HEK293 (cell line): ENCODE results near the gene IGFL1.

ENCODE experiments used
- CTCF ChIA-PET: fragments of 350-600 bp; formaldehyde crosslinking; extraction: SDS; loops from one replicate; lab custom pipeline; 2021; ENCODE audit warnings: antibody characterized with exemption; lab: Yijun Ruan, JAX
- POLR2A ChIA-PET: fragments of 300-600 bp; formaldehyde crosslinking; extraction: SDS; loops from one replicate; lab custom pipeline; 2020; ENCODE audit warnings: antibody characterized with exemption, inconsistent platforms; lab: Yijun Ruan, JAX
- H3K27ac ChIP-seq: fragments of 200-500 bp; sonication (Bioruptor generic); 2 replicates; pipeline ENCODE4 v1.5.1; 2014; ENCODE audit warnings: low read depth, low read length, control low read depth, inconsistent platforms; ENCODE audit errors: extremely low read depth
- H3K36me3 ChIP-seq, 2 experiments: fragments of 200-500 bp in 1 of 2; sonication (Bioruptor generic) in 1 of 2; 1 replicate in 1 of 2; 2 replicates in 1 of 2; pipeline ENCODE4 v1.5.1; 2014 to 2017; ENCODE audit warnings: inconsistent platforms in 2 of 2, low read length in 2 of 2; ENCODE audit not compliant: control insufficient read depth in 2 of 2, insufficient read depth in 1 of 2
- H3K4me1 ChIP-seq: fragments of 200-500 bp; sonication (Bioruptor generic); 2 replicates; pipeline ENCODE4 v1.5.1; 2014; ENCODE audit warnings: mild to moderate bottlenecking, low read length, inconsistent platforms; ENCODE audit not compliant: control insufficient read depth, insufficient read depth
- H3K4me3 ChIP-seq: 2 replicates; pipeline ENCODE4 v1.5.1; 2011; ENCODE audit warnings: low read depth, mild to moderate bottlenecking, control low read depth, low read length, moderate library complexity
- H3K9me3 ChIP-seq: fragments of 200-500 bp; sonication (Bioruptor generic); 2 replicates; pipeline ENCODE4 v1.5.1; 2014; ENCODE audit warnings: low read depth, low read length, inconsistent platforms; ENCODE audit not compliant: control insufficient read depth, insufficient read depth
- INSM2 ChIP-seq: fragments of 450-650 bp; formaldehyde crosslinking; IDR thresholded peaks from 2 replicates; pipeline ENCODE4 v1.5.1; 2016; ENCODE audit warnings: missing biosample characterization, missing genetic modification characterization
- OVOL3 ChIP-seq: fragments of 450-650 bp; formaldehyde crosslinking; IDR thresholded peaks from 2 replicates; pipeline ENCODE4 v1.5.1; 2016; ENCODE audit warnings: missing biosample characterization, missing genetic modification characterization
- PRDM6 ChIP-seq: fragments of 450-650 bp; formaldehyde crosslinking; IDR thresholded peaks from 2 replicates; pipeline ENCODE4 v1.5.1; 2017; ENCODE audit warnings: missing biosample characterization, missing genetic modification characterization
- ZNF157 ChIP-seq: fragments of 450-650 bp; formaldehyde crosslinking; IDR thresholded peaks from 2 replicates; pipeline ENCODE4 v1.5.1; 2016; ENCODE audit warnings: missing biosample characterization, missing genetic modification characterization
- ZNF175 ChIP-seq: fragments of 450-650 bp; formaldehyde crosslinking; IDR thresholded peaks from 2 replicates; pipeline ENCODE4 v1.5.1; 2016; ENCODE audit warnings: missing biosample characterization, missing genetic modification characterization
- ZNF19 ChIP-seq: fragments of 450-650 bp; formaldehyde crosslinking; IDR thresholded peaks from 2 replicates; pipeline ENCODE4; 2016; ENCODE audit warnings: missing biosample characterization, missing genetic modification characterization, low read depth
- ZNF202 ChIP-seq: fragments of 450-650 bp; formaldehyde crosslinking; IDR thresholded peaks from 2 replicates; pipeline ENCODE4 v1.5.1; 2016; ENCODE audit warnings: missing biosample characterization, missing genetic modification characterization, borderline replicate concordance
- ZNF214 ChIP-seq: fragments of 450-650 bp; formaldehyde crosslinking; IDR thresholded peaks from 2 replicates; pipeline ENCODE4 v1.5.1; 2017; ENCODE audit warnings: missing biosample characterization, mild to moderate bottlenecking, missing genetic modification characterization, borderline replicate concordance
- ZNF280C ChIP-seq: fragments of 450-650 bp; formaldehyde crosslinking; IDR thresholded peaks from 2 replicates; pipeline ENCODE4 v1.5.1; 2016; ENCODE audit warnings: missing biosample characterization, missing genetic modification characterization
- ZNF362 ChIP-seq: fragments of 450-650 bp; formaldehyde crosslinking; IDR thresholded peaks from 2 replicates; pipeline ENCODE4 v1.5.1; 2016; ENCODE audit warnings: missing biosample characterization, missing genetic modification characterization
- ZNF394 ChIP-seq: fragments of 450-650 bp; formaldehyde crosslinking; IDR thresholded peaks from 2 replicates; pipeline ENCODE4 v1.5.1; 2016; ENCODE audit warnings: missing biosample characterization, missing genetic modification characterization, mild to moderate bottlenecking, moderate library complexity, borderline replicate concordance
- ZNF423 ChIP-seq: fragments of 450-650 bp; formaldehyde crosslinking; IDR thresholded peaks from 2 replicates; pipeline ENCODE4 v1.5.1; 2016; ENCODE audit warnings: missing biosample characterization, missing genetic modification characterization
- ZNF518A ChIP-seq: fragments of 450-650 bp; formaldehyde crosslinking; conservative IDR thresholded peaks from 2 replicates; pipeline ENCODE4 v1.5.1; 2016; ENCODE audit warnings: low read depth, missing biosample characterization, missing genetic modification characterization
- ZNF596 ChIP-seq: fragments of 450-650 bp; IDR thresholded peaks from 2 replicates; pipeline ENCODE4 v1.5.0; 2018; ENCODE audit warnings: missing biosample characterization, mild to moderate bottlenecking, missing genetic modification characterization, moderate library complexity
- ZNF621 ChIP-seq: fragments of 450-650 bp; formaldehyde crosslinking; IDR thresholded peaks from 2 replicates; pipeline ENCODE4 v1.5.1; 2017; ENCODE audit warnings: missing biosample characterization, missing genetic modification characterization
- ZNF654 ChIP-seq: fragments of 450-650 bp; formaldehyde crosslinking; IDR thresholded peaks from 2 replicates; pipeline ENCODE4 v1.5.1; 2016; ENCODE audit warnings: low read depth, missing biosample characterization, missing genetic modification characterization
- ZNF664 ChIP-seq: fragments of 450-650 bp; formaldehyde crosslinking; IDR thresholded peaks from 2 replicates; pipeline ENCODE4 v1.5.1; 2016; ENCODE audit warnings: missing biosample characterization, missing genetic modification characterization
- ZNF704 ChIP-seq: fragments of 450-650 bp; formaldehyde crosslinking; IDR thresholded peaks from 2 replicates; pipeline ENCODE4 v1.5.1; 2016; ENCODE audit warnings: missing biosample characterization, missing genetic modification characterization
- ZSCAN5A ChIP-seq: fragments of 450-650 bp; formaldehyde crosslinking; IDR thresholded peaks from 2 replicates; pipeline ENCODE4 v1.5.1; 2016; ENCODE audit warnings: missing biosample characterization, missing genetic modification characterization

IGFL1 gene

GRCh38 chr19:46189971-46190888 lies 39.3 kb upstream of the IGFL1 start (continued):
- TF ChIP-seq ZNF157 (no peak), OVOL3 (no peak), ZNF704 (tag by site-specific recombination) (no peak), ZNF202 (tag by site-specific recombination) (no peak), ZSCAN5A (tag by site-specific recombination) (no peak), ZNF362 (tag by site-specific recombination) (no peak), ZNF664 (tag by site-specific recombination) (no peak), ZNF214 (tag by site-specific recombination) (no peak)

- H3K9me3 ChIP-seq = no peaks in the 10 kb centered on the region
- H3K4me1 ChIP-seq = peaks cover 10% of the 10 kb centered on the region
- H3K27ac ChIP-seq = no peak overlapping the region
- no peak overlapping the region for H3K4me3 ChIP-seq
- no peaks in the 10 kb centered on the region for H3K36me3 ChIP-seq
- POLR2A ChIA-PET = no interaction called here
- CTCF ChIA-PET = interaction anchor here (0.7 to 10.6 kb wide), 12 partner anchors 12 to 164 kb away, joined by 3 to 256 read pairs (median 5); no protein-coding TSS in a partner anchor
- TF ChIP-seq INSM2 (tag by site-specific recombination) (no peak), ZNF175 (tag by site-specific recombination) (no peak), ZNF19 (no peak), ZNF654 (tag by site-specific recombination) (no peak), ZNF518A (tag by site-specific recombination) (no peak), ZNF423 (tag by site-specific recombination) (no peak), PRDM6 (no peak), ZNF280C (tag by site-specific recombination) (no peak), ZNF394 (tag by site-specific recombination) (no peak), ZNF596 (no peak), ZNF621 (tag by site-specific recombination) (no peak)
Measured at GRCh38 chr19:46191356-46191755, 38.2 kb upstream of the IGFL1 start.
